Activated CD8-positive, alpha-beta T cell treated with anti-CD3 and anti-CD28 coated beads for 36 hours (primary cell): ENCODE results near the gene PWWP2A. TPM values are rescaled to one million over a fixed set of nuclear protein-coding genes. Genes with fewer than 3 reads are reported as not detected.
A peak's percentile ranks its signal among the peaks of the same experiment; 100 is the strongest.

Source experiments
- ATAC-seq: fragments of 200-7000 bp; cut with Tn5 transposase; one replicate; pipeline ENCODE4 v1.10.0; 2021; ENCODE audit warnings: mild to moderate bottlenecking, moderate library complexity
- CTCF ChIA-PET: fragments of 350-600 bp; sonication (Branson Sonifier 250); formaldehyde crosslinking; loops from one replicate; lab custom pipeline; 2021; ENCODE audit warnings: antibody characterized with exemption; lab: Charles Lee
- POLR2A ChIA-PET: fragments of 350-600 bp; sonication (Branson Sonifier 250); formaldehyde crosslinking; loops from one replicate; lab custom pipeline; 2021; ENCODE audit warnings: antibody characterized with exemption; lab: Charles Lee
- DNase-seq: peaks from one replicate; pipeline ENCODE4 v3.0.0-alpha.2; 2020
- H3K27ac Mint-ChIP-seq: one replicate; pipeline ENCODE4 v1.8.0; 2021; ENCODE audit warnings: mild to moderate bottlenecking, mixed read lengths
- H3K27me3 Mint-ChIP-seq: one replicate; pipeline ENCODE4 v1.8.0; 2021; ENCODE audit warnings: mixed read lengths
- H3K36me3 Mint-ChIP-seq: one replicate; pipeline ENCODE4 v1.8.0; 2021; ENCODE audit warnings: low read depth, mixed read lengths
- H3K4me1 Mint-ChIP-seq: one replicate; pipeline ENCODE4 v1.8.0; 2021; ENCODE audit warnings: low read depth, mixed read lengths
- H3K4me3 Mint-ChIP-seq: one replicate; pipeline ENCODE4 v1.8.0; 2021; ENCODE audit warnings: mild to moderate bottlenecking, moderate library complexity, mixed read lengths
- H3K9me3 Mint-ChIP-seq: one replicate; pipeline ENCODE4 v1.8.0; 2021; ENCODE audit warnings: mixed read lengths
- CTCF ChIP-seq: fragments of 200-600 bp; IDR thresholded peaks from one replicate; pipeline ENCODE4 v1.8.0; 2022; ENCODE audit warnings: antibody characterized with exemption, mild to moderate bottlenecking
- intact Hi-C: fragments of 100-400 bp; cut with micrococcal nuclease; formaldehyde crosslinking; loops from one replicate; pipeline ENCODE4 v1.10.0; 2022
- total RNA-seq, 2 experiments: library from RNA; stranded (reverse); gene quantifications; one replicate each; pipeline ENCODE4 v1.2.3, GENCODE V29; 2021

Gene PWWP2A
- total RNA-seq: 10 to 100 TPM; 16.0 to 17.5 TPM

DNA sequence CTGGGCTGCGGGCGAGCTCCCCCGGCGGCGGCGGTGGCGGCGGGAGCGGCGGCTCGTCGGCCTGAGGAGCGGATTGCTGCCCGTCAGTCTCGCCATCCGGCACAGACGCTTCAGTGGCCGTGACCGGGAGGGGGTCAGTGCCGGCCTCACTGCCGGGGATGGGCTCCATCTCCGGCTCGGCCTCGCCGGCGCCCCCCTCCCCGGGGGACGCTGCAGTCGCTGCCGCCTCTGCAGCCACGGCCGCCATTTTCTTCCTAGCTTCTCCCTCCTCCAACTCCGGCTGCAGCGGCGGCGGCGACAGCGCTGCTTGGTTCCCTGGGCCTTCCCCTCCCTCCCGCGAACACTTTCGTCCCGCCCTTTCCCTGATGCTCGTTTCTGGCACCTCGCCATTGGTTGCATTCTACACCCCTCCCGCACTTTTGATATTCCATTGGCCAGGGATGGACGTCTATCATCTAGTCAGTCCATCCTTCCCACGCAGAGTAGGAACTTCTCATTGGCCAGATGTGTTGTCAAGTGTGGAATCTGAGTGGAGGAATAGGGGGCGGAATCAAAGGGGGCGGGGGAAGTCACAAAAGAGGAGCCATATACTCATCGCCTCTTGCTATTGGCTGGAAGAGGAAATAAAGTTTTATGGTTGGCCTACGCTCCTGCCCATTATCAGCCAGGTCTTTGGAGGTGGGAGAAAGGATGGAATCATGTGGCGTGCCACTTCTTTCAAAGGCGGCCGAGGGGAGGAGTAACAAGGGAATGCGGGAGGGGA, at the start of gene PWWP2A:
Gene PWWP2A, minus strand, starts transcription at position 309 of the 763 bp plus-strand sequence. Its CDS starts 62 bp downstream, at position 247.
- no peaks in the 10 kb centered on the region for H3K27me3 Mint-ChIP-seq
- H3K4me3 Mint-ChIP-seq: peak within 1 kb of the TSS; percentile 83
- no peak for TF ChIP-seq CTCF
- peak within 1 kb of the TSS; percentile 94 for H3K27ac Mint-ChIP-seq
- POLR2A ChIA-PET: interaction anchor here (0.9 to 1.0 kb wide), 4 partner anchors 8 to 78 kb away, joined by 3 to 5 read pairs (median 4); no protein-coding TSS in a partner anchor
- DNase-seq: peak; percentile 98
- H3K9me3 Mint-ChIP-seq: no peaks in the 10 kb centered on the region
- CTCF ChIA-PET: no interaction called here
- H3K36me3 Mint-ChIP-seq: peaks cover 7% of the 10 kb centered on the region
- intact Hi-C loops: loop anchor here (2.0 to 10.0 kb wide), 2 partner anchors 95 to 303 kb away; no protein-coding TSS in a partner anchor
- peak; percentile 95 for ATAC-seq
- H3K4me1 Mint-ChIP-seq: peaks cover 15% of the 10 kb centered on the region

GRCh38 chr5:160167624-160168165, 48.4 kb upstream of the PWWP2A start:
- Mint-ChIP-seq H3K27ac (no peak overlapping the region), H3K36me3 (no peaks in the 10 kb centered on the region), H3K4me3 (no peak overlapping the region), H3K27me3 (peaks cover 21% of the 10 kb centered on the region), H3K9me3 (no peaks in the 10 kb centered on the region), H3K4me1 (no peaks in the 10 kb centered on the region)
- intact Hi-C loops: no loop called here
- TF ChIP-seq CTCF: no peak
- ATAC-seq (no peak), DNase-seq (no peak)
- CTCF ChIA-PET: no interaction called here
- POLR2A ChIA-PET: no interaction called here

- no peaks in the 10 kb centered on the region for H3K36me3 Mint-ChIP-seq
- no peak overlapping the region for H3K27ac Mint-ChIP-seq
- no peak for ATAC-seq
- POLR2A ChIA-PET: no interaction called here
- no peak for TF ChIP-seq CTCF
- intact Hi-C loops: no loop called here
- no peaks in the 10 kb centered on the region for H3K9me3 Mint-ChIP-seq
- H3K4me1 Mint-ChIP-seq: no peaks in the 10 kb centered on the region
- H3K27me3 Mint-ChIP-seq: peaks cover 21% of the 10 kb centered on the region
- CTCF ChIA-PET: no interaction called here
- DNase-seq: no peak
- H3K4me3 Mint-ChIP-seq: no peak overlapping the region
Observed at GRCh38 chr5:160166973-160167623, 47.8 kb upstream of the PWWP2A start.

GRCh38 chr5:160166069-160166972, 47.1 kb upstream of the PWWP2A start:
- ATAC-seq: no peak
- Mint-ChIP-seq H3K27ac (no peak overlapping the region), H3K36me3 (no peaks in the 10 kb centered on the region), H3K4me1 (no peaks in the 10 kb centered on the region), H3K9me3 (no peaks in the 10 kb centered on the region), H3K4me3 (no peak overlapping the region), H3K27me3 (peaks cover 21% of the 10 kb centered on the region)
- ChIA-PET CTCF (no interaction called here), POLR2A (no interaction called here)
- TF ChIP-seq CTCF: no peak
- intact Hi-C loops: no loop called here
- no peak for DNase-seq
